Measurements from ENCODE around the gene OGDH. TPM values are rescaled to one million over a fixed set of nuclear protein-coding genes. Genes with fewer than 3 reads are reported as not detected.

The OGDH gene
- total RNA-seq, 1 donor from 2014 or later = 67.1 TPM

DNA sequence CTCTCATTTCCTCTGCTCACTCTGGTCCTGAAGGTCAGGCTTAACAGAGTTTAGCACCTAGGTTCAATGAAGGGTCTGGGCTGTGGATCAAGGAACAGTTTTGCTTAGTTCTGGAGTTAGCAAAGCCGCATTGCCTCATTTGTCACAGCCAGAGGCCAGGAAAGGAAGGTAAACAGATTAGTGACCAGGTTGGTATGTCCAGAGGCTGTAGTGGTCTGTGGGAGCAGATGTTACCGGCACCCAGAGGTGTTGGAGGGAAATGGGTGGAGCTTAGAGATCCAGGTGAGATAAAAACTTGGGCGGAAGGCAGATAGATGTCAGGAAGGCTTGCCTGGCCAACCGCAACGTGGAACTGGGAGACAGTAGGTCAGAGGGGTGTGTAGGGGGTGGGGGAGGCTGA is 105.6 kb downstream of the OGDH start:
- H3K4me1 Mint-ChIP-seq (ENCODE audit: unreplicated experiment) = no peaks in the 10 kb centered on the region
- H3K9me3 Mint-ChIP-seq (ENCODE audit: unreplicated experiment) = no peaks in the 10 kb centered on the region
- no peak overlapping the region for H3K27ac Mint-ChIP-seq (ENCODE audit: unreplicated experiment)
- no peak for TF ChIP-seq CTCF (IDR thresholded peaks at IDR 0.05; ENCODE audit: unreplicated experiment)
- H3K27me3 Mint-ChIP-seq (ENCODE audit: unreplicated experiment) = peaks cover 16% of the 10 kb centered on the region
- no peak for DNase-seq (ENCODE audit: low spot score)
- H3K36me3 Mint-ChIP-seq (ENCODE audit: low read depth, unreplicated experiment) = peaks cover 15% of the 10 kb centered on the region
- no peak overlapping the region for H3K4me3 Mint-ChIP-seq (ENCODE audit: unreplicated experiment)

GRCh38 chr7:44713141-44713540 is 106.7 kb downstream of the OGDH start:
- peaks cover 12% of the 10 kb centered on the region for H3K36me3 Mint-ChIP-seq (ENCODE audit: low read depth, unreplicated experiment)
- H3K9me3 Mint-ChIP-seq (ENCODE audit: unreplicated experiment) = no peaks in the 10 kb centered on the region
- H3K27me3 Mint-ChIP-seq (ENCODE audit: unreplicated experiment) = peaks cover 13% of the 10 kb centered on the region
- DNase-seq (ENCODE audit: low spot score) = no peak
- H3K4me1 Mint-ChIP-seq (ENCODE audit: unreplicated experiment) = no peaks in the 10 kb centered on the region
- H3K27ac Mint-ChIP-seq (ENCODE audit: unreplicated experiment) = no peak overlapping the region
- TF ChIP-seq CTCF (IDR thresholded peaks at IDR 0.05; ENCODE audit: unreplicated experiment) = no peak
- H3K4me3 Mint-ChIP-seq (ENCODE audit: unreplicated experiment) = no peak overlapping the region

DNA sequence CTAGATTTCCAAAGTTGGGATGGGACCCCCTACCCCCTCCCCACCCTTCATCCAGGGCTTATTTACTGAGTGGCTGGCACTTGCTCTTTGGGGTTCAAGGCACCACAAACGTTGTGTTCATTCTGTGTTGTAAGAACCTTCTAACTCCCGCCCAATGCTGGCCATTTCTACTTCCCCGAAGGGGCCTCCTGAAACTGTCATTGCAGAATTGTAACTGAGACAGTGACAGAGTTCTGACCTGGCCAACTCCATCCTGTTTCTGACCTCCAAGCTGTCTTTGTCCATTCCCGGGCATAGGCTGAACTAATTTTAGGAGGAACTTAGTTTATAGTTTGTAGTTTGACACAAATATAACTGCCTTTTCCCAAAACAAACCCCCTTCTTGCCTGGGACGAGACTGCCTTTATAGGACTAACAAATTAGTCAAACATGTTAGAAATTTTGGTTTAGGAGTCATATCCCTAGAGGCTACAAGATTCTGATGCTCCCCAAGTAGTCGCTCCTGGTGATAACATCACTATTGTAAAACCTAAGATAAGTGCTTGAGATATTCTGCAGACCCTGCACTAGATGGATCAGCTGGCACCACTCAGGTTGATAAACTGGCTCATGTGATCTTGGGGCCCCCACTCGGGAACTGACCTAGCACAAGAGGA is 107.4 kb downstream of the OGDH start:
- peaks cover 13% of the 10 kb centered on the region for H3K27me3 Mint-ChIP-seq (ENCODE audit: unreplicated experiment)
- H3K36me3 Mint-ChIP-seq (ENCODE audit: low read depth, unreplicated experiment) = peaks cover 12% of the 10 kb centered on the region
- H3K4me1 Mint-ChIP-seq (ENCODE audit: unreplicated experiment) = no peaks in the 10 kb centered on the region
- peak overlapping the region; percentile 61 for H3K27ac Mint-ChIP-seq (ENCODE audit: unreplicated experiment)
- TF ChIP-seq CTCF (IDR thresholded peaks at IDR 0.05; ENCODE audit: unreplicated experiment) = no peak
- no peaks in the 10 kb centered on the region for H3K9me3 Mint-ChIP-seq (ENCODE audit: unreplicated experiment)
- no peak overlapping the region for H3K4me3 Mint-ChIP-seq (ENCODE audit: unreplicated experiment)
- DNase-seq (ENCODE audit: low spot score) = no peak

GRCh38 chr7:44716205-44716604 is 109.8 kb downstream of the OGDH start:
- H3K4me3 Mint-ChIP-seq (ENCODE audit: unreplicated experiment) = no peak overlapping the region
- DNase-seq (ENCODE audit: low spot score) = no peak
- no peaks in the 10 kb centered on the region for H3K9me3 Mint-ChIP-seq (ENCODE audit: unreplicated experiment)
- H3K27me3 Mint-ChIP-seq (ENCODE audit: unreplicated experiment) = peaks cover 10% of the 10 kb centered on the region
- no peak overlapping the region for H3K27ac Mint-ChIP-seq (ENCODE audit: unreplicated experiment)
- H3K4me1 Mint-ChIP-seq (ENCODE audit: unreplicated experiment) = no peaks in the 10 kb centered on the region
- TF ChIP-seq CTCF (IDR thresholded peaks at IDR 0.05; ENCODE audit: unreplicated experiment) = no peak
- H3K36me3 Mint-ChIP-seq (ENCODE audit: low read depth, unreplicated experiment) = no peaks in the 10 kb centered on the region

DNA sequence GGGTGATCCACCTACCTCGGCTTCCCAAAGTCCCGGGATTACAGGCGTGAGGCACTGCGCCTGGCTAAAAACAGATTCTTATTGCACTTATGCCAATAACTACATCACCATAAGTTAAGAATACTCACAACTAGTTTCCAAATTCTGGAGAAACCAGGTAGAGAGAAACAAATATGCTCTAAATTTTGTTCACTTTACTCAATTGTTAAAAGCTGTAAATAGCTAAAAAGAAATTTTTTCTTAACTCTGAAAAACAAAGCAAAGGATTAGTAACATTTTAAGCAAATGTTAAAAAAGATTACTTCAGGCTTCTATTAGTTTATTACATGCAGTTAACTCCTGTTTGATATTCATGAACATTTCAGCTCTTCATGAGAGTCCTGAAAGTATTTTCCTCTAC is 113.9 kb downstream of the OGDH start:
- Mint-ChIP-seq H3K27me3 (ENCODE audit: unreplicated experiment) (no peaks in the 10 kb centered on the region), H3K27ac (ENCODE audit: unreplicated experiment) (no peak overlapping the region), H3K9me3 (ENCODE audit: unreplicated experiment) (no peaks in the 10 kb centered on the region), H3K4me1 (ENCODE audit: unreplicated experiment) (no peaks in the 10 kb centered on the region), H3K36me3 (ENCODE audit: low read depth, unreplicated experiment) (no peaks in the 10 kb centered on the region), H3K4me3 (ENCODE audit: unreplicated experiment) (no peak overlapping the region)
- no peak for TF ChIP-seq CTCF (IDR thresholded peaks at IDR 0.05; ENCODE audit: unreplicated experiment)
- no peak for DNase-seq (ENCODE audit: low spot score)
